ENCODE results near the gene ZNF516. TPM values are rescaled to one million over a fixed set of nuclear protein-coding genes. Genes with fewer than 3 reads are reported as not detected.

Gene ZNF516
- total and polyA plus RNA-seq, 2 of the 13 experiments (the other 11 are each of a cell fraction or from before 2014, with no cell fraction given) = 16.6 to 18.7 TPM

DNA sequence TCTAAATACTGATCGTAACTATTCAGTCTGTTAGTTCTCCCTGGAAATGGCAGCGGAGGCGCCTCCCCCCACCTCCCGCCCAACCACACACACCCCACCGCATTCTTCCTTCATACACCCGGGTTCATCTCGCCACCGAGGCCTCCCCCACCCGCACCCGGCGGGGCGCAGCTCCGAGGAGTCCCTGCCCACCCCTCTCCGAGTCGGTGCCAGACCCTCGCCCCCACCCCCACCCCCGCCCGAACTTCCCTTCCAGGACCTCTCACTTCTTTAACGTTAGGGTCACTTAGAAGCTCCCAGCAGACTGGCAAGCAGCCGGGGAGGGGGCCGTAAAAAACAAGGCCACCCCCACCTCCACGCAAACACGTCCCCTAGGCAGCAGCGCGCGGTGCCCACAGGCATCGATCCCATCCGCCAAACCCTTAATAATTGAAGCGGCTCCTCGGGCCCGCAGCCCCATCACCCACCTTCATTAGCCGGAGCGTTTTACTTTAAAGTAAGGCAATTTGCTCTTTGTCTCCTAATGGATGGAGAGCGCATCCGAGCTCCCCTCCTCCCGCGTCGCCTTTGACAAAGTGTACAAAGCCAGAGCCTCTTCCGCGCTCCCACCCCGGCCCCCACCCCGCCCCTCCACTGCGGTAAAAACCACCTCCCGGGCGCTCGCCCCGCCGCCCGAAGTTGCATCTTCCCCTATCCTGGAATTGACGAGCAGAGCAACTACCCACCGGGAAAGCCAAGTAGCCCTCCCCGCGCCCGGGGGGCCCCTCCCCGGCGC lies 624 bp downstream of the ZNF516 start:
- ATAC-seq (0 out of 3 replicates have a peak, but pooled peaks have one; percentile 4), DNase-seq (ENCODE audit: low spot score) (peak; percentile 25), FAIRE-seq (no peak)
- Histone ChIP-seq H3K9ac (ENCODE audit: insufficient read depth, low read depth, low read length) (peak overlapping the region; percentile 95), H3K4me1 (ENCODE audit: insufficient read depth, low read length) (peaks cover 18% of the 10 kb centered on the region), H3K9me3 (ENCODE audit: low read length) (no peaks in the 10 kb centered on the region), H3K79me2 (ENCODE audit: insufficient read depth, low read length) (peaks cover 41% of the 10 kb centered on the region), H4K20me1 (ENCODE audit: insufficient read depth, low read length) (peaks cover 15% of the 10 kb centered on the region), H3K4me3 (replicated peaks in 1 of 3; ENCODE audit: insufficient read depth in 1 of 3, low read depth in 2 of 3, low read length in 3 of 3) (peak overlapping the region; percentile 84 to 96 (median 84)), H3K4me2 (ENCODE audit: low read depth, low read length) (peak overlapping the region; percentile 93), H3K27me3 (ENCODE audit: control insufficient read depth in 1 of 2, insufficient read depth in 2 of 2, low read length in 2 of 2) (no peaks in the 10 kb centered on the region; a peak in 1 of 5 replicates), H3K36me3 (replicated peaks in 1 of 2; ENCODE audit: control insufficient read depth in 1 of 2, insufficient read depth in 2 of 2, low read length in 2 of 2) (no peaks in the 10 kb centered on the region), H3K27ac (ENCODE audit: extremely low read length, insufficient read depth, low read length) (peak overlapping the region; percentile 100), H2AFZ (ENCODE audit: low read length) (no peak overlapping the region)
- intact Hi-C loops (cut with micrococcal nuclease; ENCODE audit: unreplicated experiment) = loop anchor here (2.0 to 10.0 kb wide), 3 partner anchors 78 to 192 kb away; no protein-coding TSS in a partner anchor
- POLR2A ChIA-PET = interaction anchor here (0.8 to 2.7 kb wide), 8 partner anchors 8 to 1285 kb away, joined by 3 to 22 read pairs (median 4); partner anchors contain the start of genes PTGR3 and ZNF236
- WGBS (ENCODE audit: low lambda C conversion rate) = 1% methylated on average over 38 of the region's 56 CpGs
- no TSS peak for BruUV-seq (replicated peaks)
- in situ Hi-C loops (cut with HindIII; ENCODE audit: extremely low pct_ligation_motif_present, low pct_unique_long_range_greater_than_20kb) = no loop called here
- CTCF ChIA-PET (ENCODE audit: low intra/inter-chr PET ratio, low total read pairs) = no interaction called here
- TF ChIP-seq HMGA1 (CRISPR knock-in tag; conservative IDR thresholded peaks at IDR 0.05) (no peak), PATZ1 (CRISPR knock-in tag; IDR thresholded peaks at IDR 0.05) (peak; percentile 83; the same call in 1 of the 2 replicates), ARID4A (CRISPR knock-in tag; IDR thresholded peaks at IDR 0.05; ENCODE audit: borderline replicate concordance) (peak; percentile 41; the same call in 1 of the 2 replicates), PHF8 (CRISPR knock-in tag; IDR thresholded peaks at IDR 0.05) (0 out of 2 replicates have a peak, but pooled peaks have one; percentile 37), HNRNPLL (IDR thresholded peaks at IDR 0.05; ENCODE audit: low read depth, low read length, poor library complexity, severe bottlenecking) (peak; percentile 20), SALL1 (CRISPR knock-in tag; IDR thresholded peaks at IDR 0.05) (0 out of 2 replicates have a peak, but pooled peaks have one; percentile 5), ZC3H4 (CRISPR knock-in tag; IDR thresholded peaks at IDR 0.05; ENCODE audit: borderline replicate concordance) (peak; percentile 42; the same call in 1 of the 2 replicates), SIX1 (CRISPR knock-in tag; IDR thresholded peaks at IDR 0.05; ENCODE audit: borderline replicate concordance) (no peak), YY1 (IDR thresholded peaks at IDR 0.05; ENCODE audit: insufficient read depth, insufficient replicate concordance, low read depth, low read length) (peak; percentile 19), ZNF335 (CRISPR knock-in tag; IDR thresholded peaks at IDR 0.05) (no peak), POLR2G (IDR thresholded peaks at IDR 0.05; ENCODE audit: low read depth, low read length) (0 out of 2 replicates have a peak, but pooled peaks have one; percentile 20), POLR2AphosphoS5 (IDR thresholded peaks at IDR 0.05; ENCODE audit: low read depth, low read length) (0 out of 2 replicates have a peak, but pooled peaks have one; percentile 11)
- TF ChIP-seq, protein P1, sequence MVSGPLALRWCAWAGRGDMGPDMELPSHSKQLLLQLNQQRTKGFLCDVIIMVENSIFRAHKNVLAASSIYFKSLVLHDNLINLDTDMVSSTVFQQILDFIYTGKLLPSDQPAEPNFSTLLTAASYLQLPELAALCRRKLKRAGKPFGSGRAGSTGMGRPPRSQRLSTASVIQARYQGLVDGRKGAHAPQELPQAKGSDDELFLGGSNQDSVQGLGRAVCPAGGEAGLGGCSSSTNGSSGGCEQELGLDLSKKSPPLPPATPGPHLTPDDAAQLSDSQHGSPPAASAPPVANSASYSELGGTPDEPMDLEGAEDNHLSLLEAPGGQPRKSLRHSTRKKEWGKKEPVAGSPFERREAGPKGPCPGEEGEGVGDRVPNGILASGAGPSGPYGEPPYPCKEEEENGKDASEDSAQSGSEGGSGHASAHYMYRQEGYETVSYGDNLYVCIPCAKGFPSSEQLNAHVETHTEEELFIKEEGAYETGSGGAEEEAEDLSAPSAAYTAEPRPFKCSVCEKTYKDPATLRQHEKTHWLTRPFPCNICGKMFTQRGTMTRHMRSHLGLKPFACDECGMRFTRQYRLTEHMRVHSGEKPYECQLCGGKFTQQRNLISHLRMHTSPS (CRISPR knock-in tag; IDR thresholded peaks at IDR 0.05; ENCODE audit: low read depth) = no peak
- TF ChIP-seq, protein P2, sequence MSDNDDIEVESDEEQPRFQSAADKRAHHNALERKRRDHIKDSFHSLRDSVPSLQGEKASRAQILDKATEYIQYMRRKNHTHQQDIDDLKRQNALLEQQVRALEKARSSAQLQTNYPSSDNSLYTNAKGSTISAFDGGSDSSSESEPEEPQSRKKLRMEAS (IDR thresholded peaks at IDR 0.05) = peak; percentile 28; the same call in 1 of the 2 replicates
